ENCODE measurements around the gene NIN.

DNA sequence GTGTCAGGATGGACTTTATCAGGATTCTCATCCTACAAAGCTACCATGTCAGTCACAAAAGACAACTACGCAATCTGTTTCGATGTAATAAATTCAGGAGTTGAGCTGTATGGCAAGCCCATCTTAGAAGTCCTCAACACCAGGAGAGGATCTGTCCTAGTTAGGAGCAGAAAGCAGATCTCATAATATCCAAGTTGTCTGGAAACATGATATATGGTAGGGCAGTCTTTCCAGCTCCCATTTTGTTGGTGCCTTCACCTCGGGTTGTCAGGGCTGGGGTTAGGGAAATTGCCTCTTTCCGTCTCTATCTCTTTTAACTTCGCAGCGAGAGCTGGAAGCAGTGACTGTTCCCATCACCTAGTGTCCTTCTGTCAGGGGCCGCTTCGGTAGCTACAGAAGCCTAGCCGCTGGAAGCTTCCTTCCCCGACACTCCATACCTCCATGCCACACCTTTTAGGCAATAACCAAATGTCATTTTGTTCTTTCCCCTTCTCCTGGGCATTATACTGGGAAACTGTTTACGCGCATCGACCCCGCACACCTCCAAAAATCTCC is 1.4 kb downstream of the NIN start:
- TF ChIP-seq, protein P1, sequence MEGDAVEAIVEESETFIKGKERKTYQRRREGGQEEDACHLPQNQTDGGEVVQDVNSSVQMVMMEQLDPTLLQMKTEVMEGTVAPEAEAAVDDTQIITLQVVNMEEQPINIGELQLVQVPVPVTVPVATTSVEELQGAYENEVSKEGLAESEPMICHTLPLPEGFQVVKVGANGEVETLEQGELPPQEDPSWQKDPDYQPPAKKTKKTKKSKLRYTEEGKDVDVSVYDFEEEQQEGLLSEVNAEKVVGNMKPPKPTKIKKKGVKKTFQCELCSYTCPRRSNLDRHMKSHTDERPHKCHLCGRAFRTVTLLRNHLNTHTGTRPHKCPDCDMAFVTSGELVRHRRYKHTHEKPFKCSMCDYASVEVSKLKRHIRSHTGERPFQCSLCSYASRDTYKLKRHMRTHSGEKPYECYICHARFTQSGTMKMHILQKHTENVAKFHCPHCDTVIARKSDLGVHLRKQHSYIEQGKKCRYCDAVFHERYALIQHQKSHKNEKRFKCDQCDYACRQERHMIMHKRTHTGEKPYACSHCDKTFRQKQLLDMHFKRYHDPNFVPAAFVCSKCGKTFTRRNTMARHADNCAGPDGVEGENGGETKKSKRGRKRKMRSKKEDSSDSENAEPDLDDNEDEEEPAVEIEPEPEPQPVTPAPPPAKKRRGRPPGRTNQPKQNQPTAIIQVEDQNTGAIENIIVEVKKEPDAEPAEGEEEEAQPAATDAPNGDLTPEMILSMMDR (IDR thresholded peaks at IDR 0.05 in 8 of 11, conservative IDR thresholded peaks at IDR 0.05 in 3 of 11) = no peak
- TF ChIP-seq POLR2A (IDR thresholded peaks at IDR 0.05) = no peak
- TF ChIP-seq POLR2AphosphoS5 (IDR thresholded peaks at IDR 0.05) = no peak
